CD4-positive, alpha-beta T cell treated with Interleukin-6 at 100 ng/mL for 8 hours (primary cell): ENCODE data around the gene PRPF19.

Source experiments
- DNase-seq: peaks from one replicate; pipeline ENCODE4 v3.0.0-alpha.2; 2020; ENCODE audit warnings: mixed read lengths, low spot score

Gene PRPF19

DNA sequence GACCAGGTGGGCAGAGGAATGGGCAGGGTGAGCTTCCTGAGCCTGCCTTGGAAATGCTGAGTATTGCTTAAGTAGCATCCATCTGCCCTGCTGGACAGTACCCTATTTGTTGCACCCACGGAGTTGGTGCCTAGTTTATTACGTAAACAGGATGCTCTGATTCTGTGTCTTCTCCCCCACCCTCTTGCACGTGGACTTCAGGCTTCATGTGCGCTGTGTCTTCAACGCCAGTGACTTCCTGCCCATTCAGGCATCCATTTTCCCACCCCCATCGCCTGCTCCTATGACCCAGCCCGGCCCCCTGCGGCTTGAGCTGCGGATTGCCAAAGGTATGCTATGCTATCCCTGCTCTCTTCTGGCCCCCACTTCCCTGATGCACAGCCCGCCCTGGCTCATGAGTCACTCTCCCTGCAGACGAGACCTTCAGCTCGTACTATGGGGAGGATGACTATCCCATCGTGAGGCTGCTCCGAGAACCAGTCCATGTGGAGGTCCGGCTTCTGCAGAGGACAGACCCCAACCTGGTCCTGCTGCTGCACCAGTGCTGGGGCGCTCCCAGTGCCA lies 33.3 kb downstream of the PRPF19 start:
- no peak for DNase-seq

DNA sequence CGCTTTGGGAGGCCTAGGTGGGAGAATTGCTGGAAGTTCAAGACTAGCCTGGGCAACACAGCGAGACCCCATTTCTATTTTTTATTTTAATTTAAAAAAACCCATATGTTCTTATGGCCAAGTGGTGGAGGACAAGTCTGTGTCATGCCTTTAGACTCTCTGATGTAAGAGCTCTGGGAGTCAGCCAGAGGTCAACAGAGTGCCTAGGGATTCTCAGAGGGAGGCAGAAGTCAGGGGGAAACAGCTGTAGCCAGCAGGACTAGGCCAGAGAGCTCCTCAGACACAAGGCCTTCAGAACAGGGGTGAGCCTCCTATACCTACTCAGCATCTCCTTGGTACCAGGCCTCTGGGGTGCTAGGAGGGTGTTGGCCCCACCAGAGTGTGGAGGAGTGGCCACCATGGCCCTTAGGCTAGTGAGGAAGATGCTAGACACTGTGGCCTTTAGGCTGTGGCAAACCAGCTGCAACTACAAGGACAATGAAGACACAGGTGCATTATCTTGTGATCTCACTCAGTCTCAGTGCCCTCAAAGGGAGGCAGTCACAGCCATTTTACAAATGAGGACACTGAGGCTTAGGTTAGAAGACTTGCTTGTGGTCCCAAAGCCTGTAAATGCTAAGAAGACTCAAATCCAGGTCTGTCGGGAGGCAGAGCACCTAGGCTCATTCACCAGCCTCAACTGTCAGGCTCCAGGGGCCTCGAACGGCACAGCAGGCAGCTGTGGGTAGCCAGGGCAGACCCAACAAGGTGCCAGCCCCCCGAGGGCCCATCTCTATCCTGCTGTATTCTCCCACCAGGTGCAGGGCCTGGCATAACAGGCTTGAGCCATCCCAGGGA lies 34.0 kb downstream of the PRPF19 start:
- DNase-seq, result no peak

DNA sequence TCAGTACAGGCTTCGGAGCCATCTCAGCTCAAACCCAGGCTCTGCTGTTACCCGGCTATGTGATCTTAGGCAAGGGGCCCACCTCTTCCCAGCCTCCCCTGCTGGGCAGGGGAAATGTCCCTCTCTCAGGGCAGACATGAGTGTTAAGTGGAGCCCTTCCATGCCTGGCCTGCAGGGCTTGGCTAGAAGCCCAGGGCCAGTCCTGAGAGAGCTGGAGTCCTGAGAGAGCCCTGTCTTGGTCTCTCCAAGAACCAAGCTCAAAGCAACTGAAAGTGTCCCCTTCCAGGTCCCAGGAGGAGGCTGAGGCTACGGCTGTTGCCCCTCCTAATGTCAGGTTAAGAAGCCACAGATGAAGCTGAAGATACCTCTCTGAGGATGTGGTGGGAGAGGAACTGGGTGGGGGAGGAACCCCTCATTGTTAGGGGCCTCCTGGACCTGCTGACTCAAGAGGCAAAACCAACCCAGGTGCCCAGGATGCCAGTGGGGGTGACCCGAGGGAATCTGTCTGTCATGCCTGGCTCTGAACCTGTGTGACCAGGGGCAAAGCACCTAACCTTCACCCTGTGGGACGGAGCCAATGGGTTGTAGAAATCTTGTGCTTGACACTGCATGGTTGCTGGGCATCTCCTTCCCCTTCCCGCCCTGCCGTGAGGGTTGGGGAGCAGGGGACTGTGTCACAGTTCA lies 34.9 kb downstream of the PRPF19 start:
- DNase-seq, result no peak

DNA sequence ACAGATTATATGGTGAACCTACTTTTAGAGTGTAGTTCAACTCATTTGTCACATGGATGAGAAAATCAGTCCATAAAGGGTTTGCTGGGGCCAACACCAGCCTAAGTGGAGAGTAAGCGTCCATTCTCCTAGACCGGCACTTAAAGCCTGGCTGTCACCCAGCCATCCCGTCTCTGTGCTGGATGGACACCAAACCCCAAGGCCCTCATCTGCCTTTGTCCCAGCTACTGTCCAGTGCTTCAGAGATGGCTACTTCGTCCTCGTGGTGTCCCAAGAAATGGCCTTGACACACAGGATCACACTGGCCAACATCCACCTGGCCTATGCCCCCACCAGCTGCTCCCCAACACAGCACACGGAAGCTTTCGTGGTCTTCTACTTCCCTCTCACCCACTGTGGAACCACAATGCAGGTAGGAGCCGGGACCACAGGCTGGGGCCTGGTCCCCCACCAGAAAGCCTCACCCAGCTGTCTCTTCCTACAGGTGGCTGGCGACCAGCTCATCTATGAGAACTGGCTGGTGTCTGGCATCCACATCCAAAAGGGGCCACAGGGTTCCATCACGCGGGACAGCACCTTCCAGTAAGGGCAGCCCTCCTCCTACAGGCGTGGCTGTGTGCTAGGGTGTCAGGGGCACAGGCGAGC lies 35.5 kb downstream of the PRPF19 start:
- DNase-seq, result no peak

DNA sequence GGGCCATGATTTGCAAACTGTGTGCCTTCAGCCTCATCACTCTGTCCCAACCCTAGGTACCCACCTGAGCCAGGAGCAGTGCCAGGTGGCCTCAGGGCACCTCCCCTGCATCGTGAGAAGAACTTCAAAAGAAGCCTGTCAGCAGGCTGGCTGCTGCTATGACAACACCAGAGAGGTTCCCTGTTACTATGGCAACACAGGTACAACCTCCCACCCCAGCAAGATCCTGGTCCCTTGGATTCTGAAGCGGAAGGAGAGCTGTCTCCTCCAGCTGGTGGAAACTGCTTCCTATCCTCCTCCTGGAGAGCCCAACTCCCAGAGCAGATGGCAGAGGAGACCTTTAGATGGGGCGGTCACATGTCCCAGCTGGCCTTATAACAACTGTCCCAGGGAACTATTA lies 36.1 kb downstream of the PRPF19 start:
- no peak for DNase-seq

DNA sequence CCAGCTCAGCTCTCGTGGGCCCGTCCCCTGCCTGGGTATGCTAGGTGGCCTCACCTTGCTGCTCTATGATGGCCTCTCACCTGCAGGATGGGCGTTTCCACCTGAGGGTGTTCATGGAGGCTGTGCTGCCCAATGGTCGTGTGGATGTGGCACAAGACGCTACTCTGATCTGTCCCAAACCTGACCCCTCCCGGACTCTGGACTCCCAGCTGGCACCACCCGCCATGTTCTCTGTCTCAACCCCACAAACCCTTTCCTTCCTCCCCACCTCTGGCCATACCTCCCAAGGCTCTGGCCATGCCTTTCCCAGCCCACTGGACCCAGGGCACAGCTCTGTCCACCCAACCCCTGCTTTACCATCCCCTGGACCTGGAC lies 36.9 kb downstream of the PRPF19 start:
- no peak for DNase-seq

DNA sequence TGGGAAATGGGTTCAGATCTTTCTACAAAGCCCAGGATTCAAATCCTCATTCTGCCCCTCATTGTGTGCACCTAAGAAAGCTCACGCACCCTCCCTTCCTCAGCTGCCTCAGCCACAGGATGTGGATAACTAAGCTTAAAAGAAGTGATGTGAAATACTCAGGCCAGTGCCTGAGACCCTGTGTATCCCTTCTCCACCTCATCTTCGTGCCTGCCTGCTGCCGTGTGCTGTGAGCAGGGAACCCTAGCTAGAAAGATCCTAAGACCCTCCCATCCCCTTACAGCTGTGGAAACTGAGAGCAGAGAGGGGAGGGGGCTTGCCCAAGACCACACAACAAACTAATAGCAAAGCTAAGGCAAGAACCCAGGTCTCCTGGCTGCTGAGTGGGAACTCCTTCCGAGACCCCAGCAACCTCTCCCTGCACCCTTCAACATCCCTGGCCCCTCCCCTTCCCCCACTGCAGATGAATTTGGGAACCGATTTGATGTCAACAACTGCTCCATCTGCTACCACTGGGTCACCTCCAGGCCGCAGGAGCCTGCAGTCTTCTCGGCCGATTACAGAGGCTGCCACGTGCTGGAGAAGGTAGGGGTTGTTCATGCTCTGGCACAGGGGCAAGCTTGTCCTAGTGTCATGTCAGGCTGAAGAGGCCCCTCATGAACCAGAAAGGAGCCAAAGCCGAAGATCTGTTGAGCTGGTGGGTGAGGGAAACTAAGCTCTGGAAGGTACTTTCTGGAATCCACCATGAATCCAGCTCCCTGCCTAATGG lies 37.5 kb downstream of the PRPF19 start:
- DNase-seq, result no peak

DNA sequence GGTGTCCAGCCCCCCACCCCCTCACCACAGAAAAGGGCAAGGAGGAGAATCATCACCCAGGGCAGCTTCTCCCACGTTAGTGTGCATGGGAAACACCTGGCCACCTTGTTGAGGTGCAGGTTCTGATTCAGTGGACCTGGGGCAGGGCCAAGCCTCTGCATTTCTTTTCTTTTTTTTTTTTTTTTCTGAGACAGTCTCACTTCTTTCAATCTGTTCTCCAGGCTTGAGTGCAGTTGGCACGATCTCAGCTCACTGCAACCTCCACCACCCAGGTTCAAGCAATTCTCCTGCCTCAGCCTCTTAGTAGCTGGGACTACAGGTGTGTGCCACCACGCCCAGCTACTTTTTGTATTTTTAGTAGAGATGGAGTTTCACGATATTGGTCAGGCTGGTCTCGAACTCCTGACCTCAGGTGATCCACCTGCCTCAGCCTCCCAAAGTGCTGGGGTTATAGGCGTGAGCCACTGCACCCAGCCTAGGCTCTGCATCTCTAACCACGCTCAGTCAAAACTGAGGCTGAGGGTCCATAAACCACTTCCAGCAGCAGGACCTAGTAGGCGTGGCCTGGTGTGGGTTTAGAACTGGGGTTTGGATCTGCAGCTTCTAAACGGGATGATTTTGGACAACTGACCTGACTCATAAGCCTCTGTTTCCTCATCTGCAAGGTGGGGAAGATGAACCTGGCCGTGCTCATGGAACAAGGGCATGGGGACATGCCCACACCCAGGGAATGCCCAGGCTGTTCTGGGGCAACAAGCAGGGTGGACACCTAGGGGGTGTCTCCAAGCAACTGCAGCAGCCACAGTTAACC lies 38.3 kb downstream of the PRPF19 start:
- DNase-seq, result no peak

DNA sequence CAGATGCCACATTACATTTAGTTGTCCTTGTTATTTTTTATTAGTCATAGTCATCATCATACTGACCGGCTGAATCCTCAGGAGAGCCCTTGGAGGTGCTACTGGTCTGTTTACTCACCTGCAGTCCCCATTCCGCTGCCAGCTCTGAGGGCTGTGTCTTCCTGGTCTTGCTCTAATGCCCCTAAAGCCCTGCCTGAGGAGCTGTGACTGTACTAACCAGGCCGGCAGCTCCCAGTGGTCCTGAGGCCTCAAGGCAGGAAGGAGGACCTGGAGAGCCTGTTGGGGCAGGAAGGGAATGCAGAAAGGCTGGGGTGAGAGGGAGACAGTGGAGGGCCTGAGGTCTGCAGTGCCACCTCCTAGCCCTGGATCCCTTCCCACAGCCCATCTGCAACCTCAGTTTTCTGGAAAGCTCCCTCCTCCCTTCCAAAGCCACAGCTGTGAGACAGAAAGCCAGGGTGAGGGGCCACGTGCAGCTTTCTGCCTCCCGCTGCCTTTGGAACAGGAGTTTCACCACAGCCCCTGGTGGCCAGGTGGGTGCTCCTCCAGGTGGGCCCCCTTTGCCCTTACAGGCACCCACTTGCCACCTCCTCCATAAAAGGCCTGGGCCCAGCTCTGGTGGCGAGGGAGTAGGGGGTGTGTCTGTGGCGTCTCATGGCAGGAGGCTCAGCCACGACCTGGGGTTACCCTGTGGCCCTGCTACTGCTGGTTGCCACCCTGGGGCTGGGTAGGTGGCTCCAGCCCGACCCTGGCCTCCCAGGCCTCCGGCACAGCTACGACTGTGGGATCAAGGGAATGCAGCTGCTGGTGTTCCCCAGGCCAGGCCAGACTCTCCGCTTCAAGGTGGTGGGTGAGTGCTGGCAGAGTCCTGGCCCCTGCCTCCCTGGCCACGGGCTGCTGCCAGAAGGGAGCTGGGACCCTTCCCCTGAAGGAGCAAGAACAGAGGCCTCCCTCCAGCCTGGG lies 39.2 kb downstream of the PRPF19 start, which contains the start of gene ZP1:
Gene ZP1, plus strand, starts transcription at position 632 of the 960 bp plus-strand sequence. Its CDS starts 20 bp downstream, at position 652.
- no peak for DNase-seq

DNA sequence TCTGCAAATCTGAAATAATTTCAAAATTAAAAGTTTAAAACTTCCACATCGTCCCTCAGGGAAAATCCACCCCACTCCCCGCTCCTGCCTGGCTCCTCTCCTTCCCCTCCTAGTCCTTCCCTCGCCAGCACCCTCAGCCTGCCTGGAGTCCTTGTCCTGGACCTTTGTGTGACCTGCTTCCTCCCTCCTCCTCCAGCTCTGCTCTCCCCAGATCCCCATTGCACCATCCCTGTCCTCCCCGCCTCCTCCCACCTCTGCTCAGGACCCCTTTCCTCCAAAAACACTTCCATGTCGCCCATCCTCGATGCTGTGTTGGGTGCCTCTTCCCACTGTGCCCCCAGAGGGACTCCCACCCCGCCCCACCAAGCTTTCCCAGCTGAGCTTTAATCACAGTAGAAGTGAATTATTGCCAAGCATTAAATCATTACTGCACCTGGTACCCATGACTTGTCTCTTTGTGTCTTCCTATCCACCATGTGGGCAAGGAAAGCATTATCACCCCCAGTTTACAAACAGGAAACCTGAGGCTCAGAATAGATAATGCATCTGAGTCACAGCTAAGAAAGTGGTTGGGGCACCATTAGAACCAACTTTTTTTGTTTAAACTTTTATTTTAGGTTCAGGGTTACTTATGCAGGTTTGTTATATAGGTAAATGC lies 41.4 kb downstream of the PRPF19 start:
- no peak for DNase-seq

DNA sequence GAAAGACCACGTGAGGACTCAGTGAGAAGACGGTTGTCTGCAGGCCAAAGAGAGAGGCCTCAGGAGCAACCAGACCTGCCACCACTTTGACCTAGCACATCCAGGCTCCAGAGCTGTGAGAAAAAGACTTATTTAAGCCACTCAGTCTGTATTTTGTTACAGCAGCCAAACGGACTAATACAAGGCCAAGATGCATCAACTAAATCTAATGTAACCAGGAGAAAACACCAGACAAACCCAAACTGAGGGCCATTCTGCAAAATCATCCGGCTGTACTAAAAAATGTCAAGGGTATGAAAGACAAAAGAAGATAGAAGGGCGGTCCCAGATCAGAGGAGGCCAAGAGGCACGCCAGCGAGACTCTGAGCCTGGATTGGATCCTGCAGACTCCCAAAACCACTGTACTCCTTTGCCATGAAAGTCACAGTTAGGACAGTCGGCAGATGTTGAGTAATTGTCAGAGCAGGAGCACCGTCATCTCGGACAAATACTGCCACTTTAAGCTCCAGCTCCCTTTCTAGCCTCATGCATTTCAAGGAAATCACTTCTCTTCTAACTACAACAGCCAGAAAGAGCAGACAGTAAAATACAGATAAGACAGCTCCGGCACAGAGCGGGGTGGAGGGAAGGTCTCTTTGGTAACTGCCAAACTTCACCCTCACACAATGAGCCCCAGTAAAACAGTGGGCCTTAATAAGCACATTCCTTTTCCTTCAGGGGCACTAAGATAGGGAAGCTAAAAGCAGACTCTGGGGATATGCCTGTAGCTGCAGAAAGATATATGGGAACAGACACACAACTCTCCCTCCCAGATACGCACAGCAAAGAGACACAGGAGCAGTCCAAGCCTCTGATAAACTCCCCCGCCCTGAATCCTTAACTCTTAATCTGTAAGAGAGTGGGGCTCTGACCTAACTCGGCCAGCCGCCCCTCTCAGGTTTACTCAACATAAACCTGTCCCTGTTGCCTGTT lies 42.5 kb downstream of the PRPF19 start:
- no peak for DNase-seq

DNA sequence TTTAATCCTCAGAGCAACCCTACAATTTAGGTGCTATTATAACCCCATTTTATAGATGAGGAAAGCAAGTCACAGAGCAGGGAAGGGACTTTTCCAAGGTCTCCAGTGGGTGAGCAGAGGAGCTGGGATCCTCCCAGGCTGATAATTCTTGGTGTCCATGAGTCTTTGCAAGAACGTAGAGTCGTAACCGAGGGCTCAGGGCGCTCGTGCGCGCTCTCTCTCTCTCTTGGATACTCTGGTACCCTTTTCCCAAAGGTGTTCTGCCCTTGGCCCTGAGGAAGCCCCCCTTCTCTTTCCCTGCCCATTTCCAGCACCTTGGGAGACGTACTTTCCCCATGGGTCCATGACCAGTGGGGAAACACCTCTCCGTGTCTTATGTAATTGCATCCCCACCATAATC lies 44.2 kb downstream of the PRPF19 start:
- DNase-seq, result no peak

DNA sequence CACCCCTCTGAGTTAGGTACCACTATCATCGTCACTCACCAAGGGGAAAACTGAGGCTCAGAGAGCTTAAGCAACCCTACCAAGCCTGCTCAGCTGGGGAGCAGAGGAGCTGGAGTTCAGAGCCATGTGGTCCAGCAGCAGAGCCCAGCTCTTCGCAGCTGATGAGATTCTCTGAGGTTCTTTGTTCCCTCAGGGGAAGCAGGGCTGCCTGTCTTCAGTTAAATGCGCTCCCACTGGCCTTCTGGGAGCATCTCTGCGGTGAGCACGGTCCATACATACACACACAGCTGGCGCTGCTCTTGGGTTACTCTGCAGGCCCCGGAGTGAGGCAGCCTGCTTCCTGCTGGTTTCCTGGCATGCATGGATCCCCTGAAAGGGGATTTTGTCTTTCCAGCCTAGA lies 45.4 kb downstream of the PRPF19 start:
- no peak for DNase-seq

DNA sequence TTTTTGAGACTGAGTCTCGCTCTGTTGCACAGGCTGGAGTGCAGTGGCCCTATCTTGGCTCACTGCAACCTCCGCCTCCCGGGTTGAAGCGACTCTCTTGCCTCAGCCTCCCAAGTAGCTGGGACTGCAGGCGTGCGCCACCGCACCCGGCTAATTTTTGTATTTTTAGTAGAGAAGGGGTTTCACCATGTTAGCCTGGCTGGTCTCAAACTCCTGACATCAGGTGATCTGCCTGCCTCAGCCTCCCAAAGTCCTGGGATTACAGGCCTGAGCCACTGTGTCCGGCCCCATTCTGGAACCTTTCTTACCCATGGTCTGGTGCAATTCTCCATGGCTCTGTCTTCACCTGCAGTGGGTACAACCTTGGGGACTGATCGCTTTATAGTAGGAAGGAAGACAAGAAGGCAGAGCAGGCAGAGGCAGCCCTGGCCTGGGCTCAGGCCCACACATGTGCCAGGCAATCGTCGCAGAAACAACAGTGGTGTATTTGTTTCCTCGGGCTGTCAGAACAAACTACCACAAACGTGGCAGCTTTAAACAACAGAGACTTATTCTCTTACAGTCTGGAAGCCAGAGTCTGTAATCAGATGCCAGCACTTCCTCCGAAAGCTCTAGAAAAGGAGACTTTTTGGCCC lies 46.7 kb downstream of the PRPF19 start:
- DNase-seq, result no peak

DNA sequence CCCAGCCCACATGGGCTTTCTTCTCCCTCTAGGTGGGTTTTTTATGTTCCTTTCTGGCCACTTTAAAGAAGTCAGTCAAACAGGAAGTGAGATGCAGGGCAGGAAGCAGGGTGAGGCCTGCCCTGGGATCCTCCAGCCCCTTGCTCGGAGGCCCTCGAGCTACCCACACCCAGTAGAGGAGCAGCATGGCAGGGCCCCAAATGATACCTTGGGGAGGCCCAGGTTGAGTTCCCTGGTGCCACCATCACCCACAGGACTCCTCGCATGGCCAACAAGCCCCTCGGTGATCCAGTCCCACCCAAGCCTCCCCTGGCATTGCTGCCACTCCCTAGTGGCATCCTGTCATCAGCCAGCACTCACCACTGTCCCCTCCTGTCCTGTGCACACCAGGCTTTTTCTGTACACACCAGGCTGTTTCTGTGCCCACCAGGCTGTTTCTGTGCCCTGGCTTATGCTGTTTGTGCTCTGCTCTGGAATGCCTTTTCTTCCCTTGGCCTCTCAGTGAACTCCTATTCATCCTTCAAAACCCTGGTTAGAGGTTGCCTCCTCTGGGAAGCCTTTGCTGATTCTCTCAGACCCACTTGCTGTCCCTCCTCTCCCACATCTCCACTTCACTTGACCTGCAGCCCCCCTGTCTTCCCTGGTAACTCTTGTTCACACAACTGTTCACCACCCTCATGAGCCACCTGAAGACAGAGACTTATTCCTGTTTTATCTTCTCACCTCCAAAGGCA lies 47.5 kb downstream of the PRPF19 start:
- no peak for DNase-seq

DNA sequence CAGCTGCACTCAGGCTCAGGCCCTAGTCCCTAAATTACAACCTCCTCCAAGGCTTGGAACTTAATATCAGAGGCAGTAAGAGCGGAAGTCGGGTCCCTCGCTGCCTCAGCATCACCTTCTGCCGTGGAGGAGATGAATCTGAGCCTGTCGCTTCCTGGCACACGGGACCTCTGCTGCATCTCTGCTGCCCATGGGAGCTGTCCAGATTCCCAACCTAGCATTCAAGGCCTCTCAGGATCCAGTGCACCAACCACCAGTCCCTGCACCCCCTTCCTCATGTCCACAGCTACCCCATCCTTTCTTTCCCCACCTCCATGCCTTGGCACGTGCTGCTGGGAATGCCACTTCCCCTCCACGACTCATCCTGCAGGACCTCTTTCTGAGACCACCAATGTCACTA lies 48.1 kb downstream of the PRPF19 start:
- DNase-seq, result no peak
